Measurements from ENCODE around the gene RNF212.

- TF ChIP-seq POLR2A (IDR thresholded peaks at IDR 0.05; ENCODE audit: low read depth, low read length) (no peak), POLR2AphosphoS5 (IDR thresholded peaks at IDR 0.05; ENCODE audit: low read depth, low read length) (no peak), TAF1 (IDR thresholded peaks at IDR 0.05; ENCODE audit: low read depth, low read length) (no peak), SPI1 (IDR thresholded peaks at IDR 0.05; ENCODE audit: low read depth, low read length) (no peak), PAX5 (IDR thresholded peaks at IDR 0.05; ENCODE audit: insufficient read depth, low read length, severe bottlenecking) (no peak), POU2F2 (IDR thresholded peaks at IDR 0.05; ENCODE audit: low read depth, low read length) (no peak)
Observed at GRCh38 chr4:1082215-1083182, 30.9 kb downstream of the RNF212 start.

Measured in GM12891 (cell line).